HG03280 (cell line): ENCODE results near the gene ARHGEF1.
"Not testable (repeated sequence)": the region's sequence is repeated elsewhere in the genome, so short reads cannot be mapped to it uniquely, and the experiment has no call there.

ENCODE experiments used
- ATAC-seq: cut with Tn5 transposase; IDR thresholded peaks from one replicate; pipeline ENCODE4 v1.9.1; 2021; ENCODE audit warnings: mild to moderate bottlenecking, moderate library complexity; ENCODE audit not compliant: unreplicated experiment

ARHGEF1 gene

DNA sequence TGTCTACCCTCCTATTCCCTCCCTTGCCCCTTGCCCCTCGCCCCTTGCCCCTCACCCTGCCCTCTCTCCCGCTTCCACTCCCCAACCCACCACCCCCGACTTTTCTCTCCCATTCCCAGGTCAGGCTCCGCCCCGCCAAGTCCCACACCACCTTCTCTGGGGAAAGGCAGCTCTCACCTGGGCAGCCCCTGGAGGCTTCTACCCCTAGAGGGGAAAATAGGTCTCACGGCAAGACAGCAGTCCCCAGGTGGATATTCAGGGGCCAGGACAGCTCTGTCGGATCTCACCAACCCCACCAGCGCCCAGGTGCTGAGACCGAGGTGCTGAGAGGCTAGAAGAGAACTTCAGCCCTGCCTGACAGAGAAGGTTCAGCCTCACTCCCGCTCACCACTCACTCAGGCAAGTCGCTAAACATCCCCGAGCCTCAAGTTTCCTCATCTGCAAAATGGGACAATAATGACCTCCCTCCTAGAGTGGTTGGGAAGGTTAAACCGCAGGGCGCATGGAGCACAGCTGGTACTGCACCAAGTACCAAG, 46.6 kb downstream of the ARHGEF1 start:
- no peak for ATAC-seq

DNA sequence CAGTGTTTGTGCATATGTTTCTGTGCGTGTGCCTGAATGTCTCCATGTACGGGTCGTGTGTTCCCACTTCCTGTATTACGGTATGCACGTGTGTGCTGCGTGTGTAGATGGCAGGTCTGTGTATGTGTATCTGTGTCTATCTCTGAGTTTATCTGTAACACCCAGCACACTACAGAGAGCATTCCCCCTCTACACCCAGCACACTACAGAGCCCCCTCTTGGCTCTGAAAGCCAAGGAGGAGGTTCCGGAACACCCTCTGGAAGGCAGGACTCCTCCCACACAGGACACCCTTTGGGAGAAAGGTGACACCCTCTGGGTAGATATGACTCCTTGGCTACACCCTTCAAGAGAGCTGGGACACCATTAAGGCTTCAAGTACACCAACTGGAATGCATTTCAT, 47.3 kb downstream of the ARHGEF1 start:
- no peak for ATAC-seq

DNA sequence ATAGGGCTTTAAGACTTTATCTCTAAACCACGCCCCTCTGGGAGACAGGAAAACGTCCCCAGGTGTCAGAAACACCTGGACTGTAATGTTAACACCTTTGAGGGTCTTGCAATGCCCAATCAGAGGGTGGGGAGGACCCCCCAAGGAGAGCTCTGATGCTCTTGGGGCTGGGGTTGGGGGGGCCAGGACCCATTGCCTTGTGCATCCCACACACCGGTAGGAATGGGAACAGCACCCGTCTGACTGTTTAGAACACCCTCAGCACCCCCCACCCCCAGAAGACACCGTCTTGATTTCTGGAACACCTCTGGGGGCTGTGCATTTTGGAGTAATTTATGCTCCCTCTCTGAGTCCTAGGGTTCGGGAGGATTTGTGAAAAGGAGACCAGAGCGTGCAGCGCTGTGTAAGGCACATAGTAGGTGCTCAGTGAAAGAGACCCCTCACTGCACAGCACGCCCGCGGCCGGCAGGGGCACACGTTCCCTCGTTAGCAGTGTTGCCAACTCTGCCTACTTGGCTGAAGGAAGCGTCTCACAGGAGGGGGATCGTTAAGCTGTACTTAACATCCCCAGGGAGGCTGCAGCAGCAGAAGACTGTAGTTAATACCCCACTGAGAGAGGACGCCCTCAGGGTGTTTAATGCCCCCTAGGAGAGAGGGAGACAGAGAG, 48.1 kb downstream of the ARHGEF1 start:
- ATAC-seq: no peak

DNA sequence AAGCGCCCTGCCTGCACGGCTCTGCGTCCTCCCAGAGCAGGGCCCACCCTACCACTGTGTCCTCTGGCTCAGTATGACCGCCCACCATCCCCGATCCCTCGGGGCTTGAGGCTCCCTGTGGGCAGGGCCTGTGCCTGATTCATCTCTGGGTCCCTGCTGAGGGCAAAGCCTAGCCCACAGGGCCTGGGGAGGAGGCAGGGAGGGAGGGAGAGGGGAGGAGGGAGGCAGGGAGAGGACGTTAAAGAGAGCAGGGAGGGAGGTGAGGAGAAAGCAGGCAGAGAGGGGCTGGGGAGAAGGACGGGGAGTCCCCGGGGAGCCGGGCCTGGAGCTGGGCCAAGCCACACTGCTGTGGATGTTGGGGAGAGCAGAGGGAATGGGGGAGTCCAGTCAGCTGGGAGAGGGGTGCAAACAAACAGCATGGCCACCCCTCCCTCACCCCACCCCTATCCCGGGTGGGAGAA, 49.3 kb downstream of the ARHGEF1 start:
- ATAC-seq: no peak

DNA sequence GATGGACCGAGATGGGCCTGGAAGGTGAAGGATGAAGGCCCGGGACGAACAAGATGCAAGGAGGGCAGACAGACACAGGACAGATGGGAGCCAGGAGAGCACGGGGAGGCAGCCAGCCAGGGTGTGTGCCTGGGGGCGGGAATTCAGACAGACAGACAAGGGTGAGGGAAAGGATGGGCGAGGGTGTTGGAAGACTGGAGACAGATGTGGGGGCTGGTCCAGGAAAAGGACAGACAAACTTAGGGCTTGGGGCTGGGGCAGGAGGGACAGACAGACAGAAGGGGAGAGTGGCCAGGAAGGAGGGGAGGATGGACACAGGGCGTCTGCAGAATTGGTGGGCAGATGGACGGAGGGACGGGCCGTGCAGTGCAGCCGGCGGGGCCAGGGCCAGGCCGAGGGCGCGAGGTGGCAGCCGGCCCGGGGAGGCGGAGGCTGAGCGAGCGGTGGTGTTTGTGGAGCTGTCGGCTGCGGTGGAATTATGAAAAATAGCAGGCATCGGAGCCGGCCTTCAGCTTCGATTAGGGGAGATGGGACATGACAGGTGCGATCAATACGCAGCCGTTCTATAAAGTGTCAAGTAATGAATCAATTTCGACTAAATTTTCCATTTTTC, 49.8 kb downstream of the ARHGEF1 start:
- ATAC-seq: no peak

DNA sequence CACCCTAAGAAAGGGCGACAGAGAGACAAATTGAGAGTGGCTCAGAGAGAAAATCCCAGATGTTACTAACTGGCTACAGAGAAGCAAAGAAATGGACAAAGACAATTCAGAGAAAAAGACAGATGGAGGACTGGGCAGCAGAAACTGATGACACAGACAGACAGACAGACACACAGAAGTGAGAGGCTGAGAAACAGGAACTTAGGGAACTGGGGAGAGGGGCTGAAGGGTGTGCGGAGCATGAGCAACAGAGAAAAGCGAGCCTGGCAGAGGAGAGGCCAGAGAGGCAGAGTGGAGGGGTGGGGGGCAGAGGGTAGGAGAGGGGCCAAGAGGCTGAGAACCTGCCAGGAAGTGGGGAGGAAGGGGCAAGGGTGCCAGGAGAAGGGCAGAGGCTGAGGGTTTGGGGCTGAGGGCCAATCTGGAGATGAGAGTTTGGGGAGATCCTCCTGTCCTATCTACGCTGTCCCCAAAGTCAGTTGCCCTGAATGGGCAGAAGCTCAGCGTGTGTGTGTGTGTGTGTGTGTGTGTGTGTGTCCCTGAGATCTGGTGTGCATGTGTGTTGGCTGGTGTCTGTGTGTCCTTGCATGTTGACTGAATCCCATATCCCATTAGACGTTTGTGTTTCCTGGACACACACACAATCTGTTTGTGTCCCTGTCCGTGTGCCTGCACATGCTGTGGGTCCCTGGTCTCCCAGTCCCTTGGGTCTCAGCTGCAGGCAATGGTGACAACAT, 50.9 kb downstream of the ARHGEF1 start:
- ATAC-seq: no peak

DNA sequence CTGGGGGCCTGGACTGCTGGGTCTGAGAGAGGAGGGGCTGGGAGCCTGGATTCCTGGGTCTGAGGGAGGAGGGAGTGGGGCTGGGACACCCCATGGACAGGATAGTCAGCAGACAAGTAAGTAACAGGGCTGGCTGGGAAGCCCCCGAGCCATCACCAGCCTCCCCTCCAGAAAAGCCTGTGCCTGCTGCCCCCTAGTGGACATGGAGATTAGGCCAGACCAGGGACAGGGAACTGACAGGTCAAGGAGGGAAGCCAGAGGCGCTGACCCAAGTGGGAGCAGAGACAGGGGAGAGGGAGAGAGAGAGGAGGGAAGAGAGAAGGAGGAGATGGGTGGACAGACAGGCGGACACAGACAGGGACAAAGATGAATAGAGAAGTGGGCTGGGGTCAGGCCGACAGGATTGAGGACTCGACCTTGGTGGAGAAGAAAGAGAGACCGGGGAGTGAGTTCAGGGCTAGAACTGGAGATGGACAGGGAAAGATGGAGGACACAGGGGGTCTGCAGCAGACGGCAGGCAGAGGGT, 51.9 kb downstream of the ARHGEF1 start:
- ATAC-seq: no peak

DNA sequence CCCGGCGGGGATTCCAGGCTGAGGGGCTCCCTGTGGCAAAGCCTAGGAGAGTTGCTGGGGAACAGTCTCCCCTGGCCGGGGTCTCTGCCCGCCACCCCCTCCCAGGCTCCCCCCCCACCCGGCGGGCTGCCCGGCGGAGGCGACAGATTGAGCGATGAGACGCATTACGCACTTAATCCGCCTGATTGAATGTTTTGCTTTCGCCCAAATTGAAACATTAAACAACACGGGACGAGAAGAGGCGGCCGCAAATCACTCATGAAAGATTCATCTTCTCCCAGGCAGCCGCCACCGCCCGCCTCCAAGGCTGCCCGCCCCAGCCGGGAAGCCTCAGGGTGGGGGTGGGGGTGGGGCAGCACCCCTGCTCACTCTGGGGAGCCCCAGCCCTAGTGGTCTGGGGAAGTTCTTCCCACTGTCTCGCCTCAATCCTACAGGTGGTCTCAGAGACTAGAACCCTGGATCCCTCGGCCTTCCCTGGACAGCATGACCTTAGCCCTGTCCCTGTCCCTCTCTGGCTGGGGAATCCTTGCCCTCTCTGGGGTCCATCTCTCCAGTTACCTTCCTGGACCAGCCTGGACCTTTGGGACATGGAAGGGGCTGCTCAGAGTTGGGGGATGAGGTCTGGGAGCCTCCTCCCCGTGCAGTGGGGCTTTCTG, 52.9 kb downstream of the ARHGEF1 start:
- ATAC-seq: no peak

DNA sequence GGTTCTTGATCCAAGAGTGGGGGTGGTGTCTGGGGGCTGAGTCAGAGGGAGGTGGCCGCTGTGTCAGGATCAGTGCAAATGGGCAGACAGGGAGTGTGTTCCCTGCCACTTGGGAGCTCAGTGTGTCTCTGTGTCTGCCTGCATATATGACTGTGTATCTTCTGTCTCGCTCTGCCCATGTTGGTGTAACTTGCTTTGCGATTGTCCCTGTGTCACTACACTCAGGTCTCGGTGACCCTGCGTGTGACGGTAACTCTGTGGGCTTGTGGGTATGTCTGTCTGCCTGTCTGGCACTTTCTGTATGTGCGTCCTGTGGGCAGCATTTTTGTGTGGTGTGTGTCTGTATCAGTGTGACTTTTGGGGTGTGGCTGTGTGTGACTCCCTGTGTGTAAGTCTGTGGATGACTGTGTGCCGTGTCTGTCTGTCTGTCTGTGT, 53.4 kb downstream of the ARHGEF1 start:
- no peak for ATAC-seq

DNA sequence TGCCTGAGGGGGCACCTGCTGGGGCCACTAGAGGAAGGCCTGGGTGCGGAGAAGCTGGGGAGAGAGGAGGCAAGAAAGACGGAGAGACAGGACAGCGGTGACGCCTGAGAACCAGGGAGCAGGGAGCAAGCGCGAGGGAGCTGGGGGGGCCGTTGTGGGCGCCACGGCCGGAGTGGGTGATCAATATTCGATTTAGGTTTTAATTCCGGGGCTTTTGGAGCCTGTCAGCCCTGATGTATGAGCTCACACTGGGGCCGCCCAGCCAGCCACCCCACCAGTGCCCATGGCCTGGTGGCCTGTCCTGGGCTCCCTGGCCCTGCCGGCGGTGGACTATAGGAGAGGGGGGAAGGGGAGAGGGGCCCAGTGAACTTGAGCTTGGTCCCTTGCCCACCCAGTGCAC, 54.0 kb downstream of the ARHGEF1 start:
- no peak for ATAC-seq

DNA sequence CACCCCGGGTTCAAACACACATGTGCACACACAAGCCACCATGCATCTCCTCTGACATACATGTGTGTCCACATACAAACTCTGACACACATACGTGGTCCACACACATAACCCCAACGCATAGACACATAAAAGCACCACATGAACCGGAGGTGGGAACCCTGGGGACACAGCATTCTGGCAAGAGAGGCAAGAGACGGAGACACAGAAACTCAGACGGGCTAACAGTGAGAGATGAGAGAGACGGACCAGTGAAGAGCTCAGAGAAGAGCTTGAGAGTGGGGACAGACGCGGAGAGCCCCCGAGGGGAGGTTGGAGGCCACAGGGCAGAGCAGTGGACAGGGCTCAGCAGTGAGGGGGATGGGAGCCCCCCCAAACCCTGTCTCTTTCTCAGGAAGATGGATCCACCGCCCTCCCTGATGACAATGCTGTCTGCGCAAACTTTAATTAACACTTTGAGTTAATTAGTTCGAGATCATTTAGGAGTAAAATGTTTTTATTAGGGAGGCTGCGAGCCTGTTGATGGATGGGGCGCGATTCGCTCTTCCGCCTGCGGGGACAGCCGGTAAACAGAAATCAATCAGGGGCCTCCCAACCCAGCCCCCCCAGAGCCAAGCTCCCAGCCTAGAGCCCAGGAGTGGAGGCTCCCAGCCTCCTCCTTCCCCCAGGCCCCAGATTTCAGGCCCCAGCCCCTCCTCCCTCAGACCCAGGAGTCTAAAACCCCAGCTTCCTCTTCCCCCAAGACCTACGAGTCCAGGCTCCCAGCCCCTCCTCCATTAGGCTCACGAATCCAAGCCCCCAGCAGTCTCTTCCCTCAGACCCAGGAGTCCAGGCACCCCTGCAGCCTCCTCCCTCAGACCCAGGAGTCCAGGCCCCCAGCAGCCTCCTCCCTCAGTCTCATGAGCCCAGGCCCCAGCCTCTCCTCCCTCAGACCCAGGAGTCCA, 54.8 kb downstream of the ARHGEF1 start:
- no peak for ATAC-seq

DNA sequence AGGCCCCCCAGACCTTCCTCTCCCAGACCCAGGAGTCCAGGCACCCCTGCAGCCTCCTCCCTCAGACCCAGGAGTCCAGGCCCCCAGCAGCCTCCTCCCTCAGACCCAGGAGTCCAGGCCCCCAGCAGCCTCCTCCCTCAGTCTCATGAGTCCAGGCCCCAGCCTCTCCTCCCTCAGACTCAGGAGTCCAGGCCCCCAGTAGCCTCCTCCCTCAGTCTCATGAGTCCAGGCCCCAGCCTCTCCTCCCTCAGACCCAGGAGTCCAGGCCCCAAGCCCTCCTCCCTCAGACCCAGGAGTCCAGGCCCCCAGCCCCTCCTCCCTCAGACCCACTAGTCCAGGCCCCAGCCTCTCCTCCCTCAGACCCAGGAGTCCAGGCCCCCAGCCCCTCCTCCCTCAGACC, 56.2 kb downstream of the ARHGEF1 start:
- ATAC-seq: not testable (repeated sequence)

DNA sequence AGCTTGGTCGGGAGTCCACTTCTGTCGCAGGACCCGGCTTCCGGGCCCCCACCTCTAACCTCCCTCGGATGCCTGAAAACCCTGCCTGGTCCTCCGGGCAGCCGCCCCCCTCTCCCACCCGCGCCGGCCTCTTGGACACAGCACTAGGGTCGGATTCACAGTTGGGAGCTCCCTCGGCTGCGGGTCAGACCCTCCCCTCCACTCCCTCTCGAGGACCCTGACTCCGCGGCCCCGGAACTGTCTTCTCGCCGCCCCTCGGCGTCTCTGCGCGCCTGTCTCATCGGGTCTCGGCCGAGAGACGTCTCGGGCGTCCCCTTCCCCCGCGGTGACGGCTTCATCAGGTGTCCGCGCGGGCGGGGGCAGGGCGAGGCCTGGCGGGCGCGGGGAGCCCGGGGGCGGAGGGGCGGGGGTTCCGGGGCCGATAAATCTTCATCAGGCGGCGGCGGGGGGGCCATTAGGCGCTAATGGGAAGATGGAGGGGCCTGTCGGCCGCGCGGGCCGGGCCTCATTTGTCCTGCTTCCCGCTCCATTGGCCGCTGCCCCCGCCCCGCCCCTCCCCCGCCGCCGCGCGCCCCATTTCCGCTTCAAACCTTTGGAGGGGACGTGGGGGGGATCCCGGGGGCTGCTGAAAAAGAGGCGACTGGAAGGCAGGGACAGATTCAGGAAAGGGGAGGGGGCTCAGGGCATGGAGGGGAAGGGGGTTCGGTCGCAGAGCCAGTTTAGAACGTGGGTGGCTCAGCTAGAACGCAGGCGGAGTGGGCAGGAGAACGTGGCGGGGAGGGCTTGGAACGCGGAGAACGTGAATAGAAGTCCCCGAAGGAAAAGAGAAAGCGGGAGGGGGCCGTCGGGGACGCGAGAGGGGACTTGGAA, 57.1 kb downstream of the ARHGEF1 start:
- ATAC-seq: no peak

DNA sequence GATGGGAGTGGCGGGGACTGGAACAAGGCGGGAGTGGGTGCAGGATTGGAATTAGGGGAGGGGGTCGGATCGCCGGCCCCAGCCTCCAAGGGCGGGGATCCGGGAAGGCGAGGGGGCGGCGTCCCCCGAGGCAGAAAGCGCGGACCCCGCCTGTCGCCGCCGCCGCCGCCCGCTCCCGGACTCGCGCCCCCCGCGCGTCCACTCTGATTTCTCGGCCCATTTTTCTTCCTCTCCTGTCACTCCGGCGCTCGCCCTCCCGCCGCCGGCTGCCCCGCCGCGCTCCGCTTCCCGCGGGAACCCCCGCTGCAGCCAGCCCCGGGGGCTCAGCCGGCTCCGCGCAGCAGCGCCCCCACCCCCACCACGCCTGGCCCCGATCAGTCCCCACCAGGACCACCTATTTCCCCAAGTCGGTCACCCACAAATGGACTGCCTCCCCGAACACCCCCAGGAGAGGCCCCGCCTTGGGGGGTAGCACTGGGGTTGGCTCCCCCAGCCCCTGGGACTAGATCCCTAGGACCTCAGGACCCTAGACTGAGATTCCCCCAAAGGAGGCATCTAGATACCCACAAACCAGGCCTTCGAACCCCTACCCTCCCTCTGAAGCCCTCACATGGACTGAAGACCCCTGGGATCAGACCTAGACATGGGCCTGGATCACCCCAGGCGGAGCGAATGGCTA, 57.9 kb downstream of the ARHGEF1 start:
- no peak for ATAC-seq

DNA sequence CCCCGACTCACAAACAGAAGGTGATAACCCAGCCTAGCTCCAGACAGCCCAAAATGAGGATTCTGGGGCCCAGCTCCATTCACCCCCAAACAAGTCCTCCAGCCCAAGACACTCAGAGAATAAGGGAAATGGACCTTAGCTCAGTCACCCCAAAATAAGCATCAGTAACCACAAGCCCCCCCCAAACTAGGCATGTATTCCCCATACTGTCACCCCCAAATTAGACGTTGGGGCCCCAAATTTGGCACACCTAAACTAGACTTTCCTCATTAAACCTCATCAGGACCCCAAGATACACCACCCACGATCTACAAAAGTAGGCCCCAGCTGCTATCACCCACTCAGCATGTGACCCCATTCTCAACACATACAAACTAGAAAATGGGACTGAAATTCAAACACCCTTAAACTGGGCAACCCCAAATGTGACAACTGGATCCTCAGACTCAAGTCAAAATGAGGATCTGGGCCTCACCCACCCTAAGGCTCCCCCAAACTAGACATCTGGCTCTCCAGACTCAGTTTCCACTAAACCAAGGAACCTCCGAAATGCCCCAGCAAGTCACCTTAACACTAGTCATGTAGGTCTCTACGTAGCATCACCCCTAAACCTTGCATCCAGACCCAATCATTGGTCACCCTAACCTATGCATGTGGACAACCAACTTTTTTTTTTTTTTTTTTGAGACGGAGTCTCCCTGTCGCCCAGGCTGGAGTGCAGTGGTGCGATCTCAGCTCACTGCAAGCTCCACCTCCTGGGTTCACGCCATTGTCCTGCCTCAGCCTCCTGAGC, 58.6 kb downstream of the ARHGEF1 start:
- ATAC-seq: no peak

DNA sequence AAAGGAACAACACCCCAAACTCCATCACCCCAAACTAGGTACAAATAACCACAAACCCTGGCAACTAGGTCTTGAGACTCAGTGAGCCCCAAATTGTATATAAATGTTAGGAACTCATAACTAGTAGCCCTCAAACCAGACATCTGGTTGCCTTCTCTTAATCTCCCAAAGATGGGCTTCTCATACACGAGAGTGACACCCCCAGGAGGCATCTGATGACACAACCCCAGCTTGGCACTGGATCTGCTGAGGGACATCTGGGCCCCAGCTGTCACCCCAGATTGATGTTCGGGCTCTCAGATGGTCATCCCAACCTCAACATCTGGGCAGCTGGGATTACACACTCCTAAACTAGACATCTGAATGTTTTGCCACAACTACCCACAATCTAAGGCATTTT, 61.4 kb downstream of the ARHGEF1 start:
- ATAC-seq: no peak

DNA sequence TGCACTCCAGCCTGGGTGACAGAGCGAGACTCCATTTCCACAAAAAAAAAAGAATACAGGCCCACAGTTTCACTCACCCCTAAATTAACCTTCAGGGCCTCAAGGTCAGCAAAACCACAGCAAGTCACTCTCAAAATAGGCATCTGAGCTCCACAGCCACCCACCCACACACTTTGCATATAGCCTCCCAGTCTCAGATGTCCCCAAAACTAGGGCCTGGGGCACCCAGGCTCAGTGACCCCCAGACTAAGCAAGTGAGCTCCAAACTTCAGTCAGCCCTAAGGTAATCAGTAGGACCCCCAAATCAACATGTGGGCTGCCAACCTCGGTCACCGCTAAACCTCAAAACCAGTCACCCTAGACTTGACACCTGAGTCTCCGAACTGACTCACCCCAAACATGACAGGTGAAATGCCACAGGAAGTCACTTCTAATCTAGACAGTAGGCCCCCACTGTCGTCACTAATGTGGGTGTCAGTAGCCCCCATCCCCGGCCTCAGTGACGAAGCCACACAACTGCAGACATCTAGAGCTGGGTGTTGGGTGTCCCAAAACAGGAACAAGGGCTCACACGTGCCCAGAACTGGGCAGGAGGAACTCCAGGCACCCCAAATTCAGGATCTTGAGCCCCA, 62.3 kb downstream of the ARHGEF1 start:
- ATAC-seq: peak; percentile 67
